GM19328 (cell line): ENCODE measurements around the gene TPM2.
"Not testable (repeated sequence)": the region's sequence is repeated elsewhere in the genome, so short reads cannot be mapped to it uniquely, and the experiment has no call there.

Experiments used
- ATAC-seq: cut with Tn5 transposase; IDR thresholded peaks from one replicate; pipeline ENCODE4 v1.9.1; 2021; ENCODE audit warnings: mild to moderate bottlenecking, moderate library complexity; ENCODE audit not compliant: unreplicated experiment

The TPM2 gene

GRCh38 chr9:35657546-35658136 lies 32.1 kb downstream of the TPM2 start, which contains the start of gene RMRP:
TSS of gene RMRP (minus strand) at chr9:35658019.
- ATAC-seq, result peak; percentile 80

- no peak for ATAC-seq
Measured at GRCh38 chr9:35656831-35657545, 32.7 kb downstream of the TPM2 start.

DNA sequence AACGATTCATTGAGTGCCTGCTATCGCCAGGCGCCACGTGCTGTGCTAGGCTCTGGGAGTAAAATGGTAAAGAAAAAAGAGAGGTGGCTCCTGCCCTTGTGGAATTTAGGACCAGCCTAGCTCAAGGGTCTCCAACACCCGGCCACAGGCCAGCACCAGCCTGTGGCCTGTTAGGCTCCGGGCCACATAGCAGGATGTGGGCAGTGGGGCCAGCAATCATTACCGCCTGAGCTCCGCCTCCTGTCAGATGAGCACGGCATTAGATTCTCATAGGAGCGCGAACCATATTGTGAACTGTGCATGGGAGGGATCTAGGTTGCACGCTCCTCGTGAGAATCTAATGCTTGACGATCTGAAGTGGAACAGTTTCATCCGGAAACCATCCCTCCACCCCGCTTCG lies 33.4 kb downstream of the TPM2 start:
- ATAC-seq, result no peak

GRCh38 chr9:35653611-35654010 lies 36.1 kb downstream of the TPM2 start:
- no peak for ATAC-seq

DNA sequence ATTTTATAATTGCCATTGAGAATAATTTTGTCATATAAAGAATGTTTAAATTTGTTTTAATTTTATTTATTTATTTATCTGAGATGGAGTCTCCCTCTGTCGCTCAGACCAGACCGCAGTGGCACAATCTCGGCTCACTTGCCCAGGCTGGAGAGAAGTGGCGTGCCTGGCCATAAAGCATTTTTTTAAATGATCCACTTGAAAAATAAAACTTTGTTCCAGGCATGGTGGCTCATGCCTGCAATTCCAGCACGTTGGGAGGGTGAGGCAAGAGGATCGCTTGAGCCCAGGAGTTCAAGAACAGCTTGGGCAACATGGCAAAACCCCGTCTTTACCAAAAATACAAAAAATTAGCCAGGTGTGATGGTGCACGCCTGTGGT lies 36.9 kb downstream of the TPM2 start:
- ATAC-seq, result no peak

GRCh38 chr9:35651956-35652828 lies 37.5 kb downstream of the TPM2 start:
- ATAC-seq, result no peak

- no peak for ATAC-seq
Measured at GRCh38 chr9:35650341-35651158, 39.2 kb downstream of the TPM2 start, which contains the start of gene SIT1. TSS of gene SIT1 (minus strand) at chr9:35650931. CDS start at chr9:35650853, 78 bp downstream.

- no peak for ATAC-seq
Measured at GRCh38 chr9:35649431-35650340, 40.0 kb downstream of the TPM2 start.

GRCh38 chr9:35646533-35647265 lies 43.0 kb downstream of the TPM2 start:
- peak; percentile 70 for ATAC-seq

DNA sequence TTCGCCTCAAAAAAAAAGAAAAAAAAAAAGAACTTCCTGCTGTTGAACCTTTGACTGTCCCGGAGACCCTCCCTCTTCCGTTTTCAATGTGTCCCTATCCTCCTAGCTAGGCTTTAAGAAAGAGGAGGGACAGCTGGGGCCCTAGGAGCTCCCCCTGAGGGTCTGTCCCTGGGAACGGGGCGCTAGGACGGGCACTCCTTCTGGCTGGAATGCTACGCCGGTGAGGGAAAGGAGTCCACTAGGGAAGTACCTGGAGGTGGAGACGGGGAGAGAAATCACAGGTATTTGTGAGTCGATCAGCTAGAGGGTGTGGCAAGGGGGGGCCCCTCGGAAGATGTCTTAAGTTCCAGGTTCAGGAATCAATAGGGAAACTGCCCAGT lies 43.6 kb downstream of the TPM2 start:
- ATAC-seq, result no peak

- not testable (repeated sequence) for ATAC-seq
Measured at GRCh38 chr9:35645736-35646135, 44.0 kb downstream of the TPM2 start.

GRCh38 chr9:35643046-35643445 lies 46.7 kb downstream of the TPM2 start:
- ATAC-seq, result no peak

GRCh38 chr9:35641478-35641877 lies 48.2 kb downstream of the TPM2 start:
- not testable (repeated sequence) for ATAC-seq

DNA sequence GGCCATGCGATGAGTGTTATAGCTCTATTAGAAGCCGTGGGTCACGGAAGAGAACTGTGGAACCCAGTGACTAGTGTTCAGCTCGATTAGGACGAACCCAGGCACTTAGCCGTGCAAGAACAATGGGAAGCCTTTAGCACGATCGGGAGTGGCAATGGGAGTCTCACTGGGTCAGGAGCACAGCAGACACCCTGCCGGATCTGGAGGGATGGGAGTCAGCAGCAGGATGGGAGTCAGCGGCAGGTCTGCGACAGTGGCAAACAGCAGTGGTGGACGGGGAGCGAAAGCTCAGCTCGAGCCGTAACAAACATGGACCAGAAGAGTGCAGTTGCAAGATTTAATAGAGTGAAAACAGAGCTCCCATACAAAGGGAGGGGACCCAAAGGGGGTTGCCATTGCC lies 49.3 kb downstream of the TPM2 start:
- ATAC-seq, result not testable (repeated sequence)

- no peak for ATAC-seq
Measured at GRCh38 chr9:35639631-35640030, 50.1 kb downstream of the TPM2 start.

GRCh38 chr9:35639225-35639624 lies 50.5 kb downstream of the TPM2 start:
- not testable (repeated sequence) for ATAC-seq

GRCh38 chr9:35638751-35639150 lies 51.0 kb downstream of the TPM2 start:
- ATAC-seq, result not testable (repeated sequence)

DNA sequence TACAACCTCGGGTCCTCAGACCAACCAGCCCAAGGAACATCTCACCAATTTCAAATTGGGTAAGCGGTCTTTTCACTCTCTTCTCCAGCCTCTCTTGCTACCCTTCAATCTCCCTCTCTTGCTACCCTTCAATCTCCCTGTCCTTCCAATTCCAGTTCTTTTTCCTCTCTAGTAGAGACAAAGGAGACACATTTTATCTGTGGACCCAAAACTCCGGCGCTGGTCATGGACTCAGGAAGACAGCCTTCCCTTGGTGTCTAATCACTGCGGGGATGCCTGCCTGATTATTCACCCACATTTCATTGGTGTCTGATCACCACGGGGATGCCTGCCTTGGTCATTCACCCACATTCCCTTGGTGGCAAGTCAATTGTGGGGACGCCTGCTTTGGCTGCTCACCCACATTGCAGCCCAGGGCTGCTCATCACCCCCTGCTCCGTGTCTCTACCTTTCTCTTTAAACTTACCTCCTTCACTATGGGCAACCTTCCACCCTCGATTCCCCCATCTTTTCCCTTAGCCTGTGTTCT lies 52.2 kb downstream of the TPM2 start:
- ATAC-seq, result not testable (repeated sequence)

GRCh38 chr9:35636877-35637246 lies 52.9 kb downstream of the TPM2 start:
- not testable (repeated sequence) for ATAC-seq
